HT-29 (cell line): ENCODE measurements around the gene KCNQ2. TPM values are rescaled to one million over a fixed set of nuclear protein-coding genes. Genes with fewer than 3 reads are reported as not detected.

Source experiments
- DNase-seq: peaks from one replicate; pipeline ENCODE4 v3.0.0-alpha.2; 2015; ENCODE audit warnings: low spot score
- total RNA-seq: library from RNA; depleted of rRNA; stranded (reverse); fragments of >200 nt; shearing (Covaris generic); gene quantifications from 2 replicates; pipeline ENCODE4 v1.2.3, GENCODE V29; 2014

Gene KCNQ2
- total RNA-seq, 1 experiment from 2014 or later = 0.08 TPM

DNA sequence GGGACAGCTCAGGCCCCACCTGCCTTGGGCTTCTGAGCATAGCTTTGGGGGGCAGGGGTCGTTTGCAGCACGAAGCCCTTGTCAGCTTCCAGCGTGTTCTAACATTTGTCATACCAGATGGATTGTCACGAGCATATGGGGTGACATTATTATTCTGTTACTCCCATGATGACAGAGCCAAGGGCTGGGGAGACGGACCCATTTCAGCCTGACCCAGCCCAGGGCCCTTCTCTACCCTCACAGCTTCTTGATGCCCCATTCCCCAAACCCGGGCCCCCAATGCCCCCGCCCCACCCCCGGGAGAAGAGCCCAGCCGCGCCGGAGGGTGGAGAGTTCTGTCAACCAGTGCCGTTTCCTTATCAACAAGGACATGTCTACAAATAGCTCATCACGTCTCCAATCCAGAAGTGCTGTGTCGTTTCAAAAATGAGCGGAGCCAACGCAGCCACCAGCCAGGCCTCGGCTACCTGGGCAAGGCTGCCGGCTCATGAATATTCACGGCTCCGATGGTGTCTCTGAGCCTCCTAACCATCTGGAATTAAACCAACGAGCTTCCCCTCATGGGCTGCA, 101.8 kb downstream of the KCNQ2 start:
- no peak for DNase-seq

DNA sequence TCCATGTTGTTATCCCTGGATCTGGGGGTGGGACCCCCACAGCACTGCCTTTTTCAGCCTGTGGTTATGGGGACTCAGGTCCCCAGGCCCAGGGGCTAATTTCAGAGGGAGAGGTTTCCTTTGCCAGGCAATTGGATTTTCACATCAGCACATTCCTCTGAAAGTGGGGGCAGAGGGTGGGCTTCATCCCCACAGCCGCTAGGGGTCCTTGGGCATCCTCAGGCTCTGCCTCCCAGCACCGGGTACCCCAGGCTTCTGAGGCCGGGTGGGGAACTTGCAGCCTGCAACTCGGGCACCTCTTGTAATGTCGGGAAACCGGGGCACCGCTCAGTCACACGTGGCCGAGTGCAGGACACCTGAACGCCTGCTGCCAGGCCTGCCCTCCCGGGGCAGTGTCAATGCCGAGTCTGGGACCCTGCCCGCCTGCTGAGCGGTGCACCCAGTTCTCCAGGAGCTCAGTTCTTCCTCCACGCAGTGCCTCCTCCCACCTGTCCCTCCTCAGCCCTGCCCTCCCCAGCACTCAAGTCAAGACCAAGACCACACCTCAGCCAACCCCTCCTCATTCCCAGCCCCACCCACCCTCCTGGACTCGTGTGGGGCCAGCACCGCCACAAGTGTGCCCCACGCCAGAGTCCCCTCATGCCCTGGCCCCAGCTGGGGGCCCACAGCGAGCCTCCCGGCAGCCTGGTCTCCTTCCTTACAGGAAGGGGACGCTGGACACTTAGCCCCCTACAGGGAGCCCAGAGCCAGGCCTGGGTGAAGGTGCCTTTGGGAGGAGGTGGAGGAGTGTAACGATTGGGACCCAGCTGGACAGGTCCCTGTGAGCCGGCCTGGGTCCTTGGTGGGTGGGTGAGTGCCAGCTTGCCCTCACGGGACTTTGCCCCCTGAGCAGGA, 102.5 kb downstream of the KCNQ2 start:
- no peak for DNase-seq

DNA sequence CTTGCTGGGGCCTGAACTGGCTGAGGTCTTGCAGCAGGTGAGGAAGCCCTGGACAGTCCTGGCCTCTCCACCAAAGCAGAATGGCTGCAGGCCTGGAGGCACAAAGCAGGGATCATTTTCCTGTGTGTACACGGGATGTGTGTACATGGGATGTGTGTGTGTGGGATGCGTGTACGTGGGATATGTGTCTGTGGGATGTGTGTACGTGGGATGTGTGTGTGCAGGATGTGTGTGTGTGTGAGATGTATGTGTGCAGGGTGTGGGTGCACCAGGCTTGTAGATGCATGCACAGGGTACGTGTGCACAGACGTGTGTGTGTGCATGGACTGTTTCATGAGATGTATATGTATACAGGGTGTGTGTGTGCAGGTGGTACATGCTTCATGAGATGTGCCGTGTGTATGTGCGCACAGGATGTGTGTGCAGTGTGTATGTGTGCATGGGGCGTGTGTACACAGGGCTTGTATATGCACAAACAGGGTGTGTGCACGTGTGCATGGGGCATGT, 103.4 kb downstream of the KCNQ2 start:
- DNase-seq = no peak

DNA sequence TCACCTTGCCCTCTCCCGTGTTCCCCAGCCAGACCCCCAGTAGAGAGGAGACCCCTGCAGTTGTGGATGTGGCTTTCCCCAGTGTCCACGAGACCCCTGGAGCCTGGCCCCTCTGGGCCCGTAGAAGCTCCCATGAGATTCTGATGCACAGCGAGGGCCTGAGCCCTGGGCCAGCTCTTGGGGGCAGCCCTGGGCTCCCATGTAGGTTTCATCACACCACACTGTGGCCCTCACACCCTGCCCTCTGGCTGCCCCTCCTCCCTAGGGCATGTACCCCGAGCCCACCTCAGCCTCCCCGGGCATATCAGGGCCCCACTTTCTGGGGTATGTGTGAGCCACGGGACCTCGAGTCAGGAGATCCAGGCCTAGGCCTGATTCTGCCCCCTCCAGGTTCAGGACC, 104.3 kb downstream of the KCNQ2 start:
- DNase-seq = no peak

DNA sequence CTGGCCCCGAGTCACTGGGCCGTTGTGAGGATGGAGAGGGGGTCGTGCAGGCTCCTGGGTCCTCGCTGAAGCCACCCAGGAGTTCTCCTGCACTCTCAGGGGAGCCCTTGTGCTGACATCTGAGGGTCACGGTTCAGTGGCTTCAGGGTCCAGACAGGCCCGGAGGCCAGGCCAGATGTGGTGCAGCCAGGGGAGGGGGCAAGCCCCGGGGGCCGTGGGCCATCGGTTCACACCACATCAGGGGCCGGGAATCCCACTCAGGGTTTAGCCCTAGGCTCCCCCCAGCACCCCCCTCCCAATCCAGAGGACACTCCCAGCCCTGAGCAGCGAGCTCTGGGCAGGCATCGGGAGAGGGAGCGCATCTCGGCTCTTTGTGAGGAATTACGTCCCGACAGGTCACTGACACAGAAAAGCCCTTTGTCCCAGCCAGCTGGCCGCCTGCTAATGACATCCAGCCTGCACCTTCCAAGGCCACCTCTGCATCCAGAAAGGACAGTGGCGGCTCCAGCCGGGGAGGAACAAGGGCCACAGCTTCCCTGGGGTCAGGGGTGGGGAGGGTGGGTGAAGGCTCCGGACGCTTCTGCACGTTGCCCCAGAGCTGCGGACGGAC, 104.9 kb downstream of the KCNQ2 start:
- no peak for DNase-seq

DNA sequence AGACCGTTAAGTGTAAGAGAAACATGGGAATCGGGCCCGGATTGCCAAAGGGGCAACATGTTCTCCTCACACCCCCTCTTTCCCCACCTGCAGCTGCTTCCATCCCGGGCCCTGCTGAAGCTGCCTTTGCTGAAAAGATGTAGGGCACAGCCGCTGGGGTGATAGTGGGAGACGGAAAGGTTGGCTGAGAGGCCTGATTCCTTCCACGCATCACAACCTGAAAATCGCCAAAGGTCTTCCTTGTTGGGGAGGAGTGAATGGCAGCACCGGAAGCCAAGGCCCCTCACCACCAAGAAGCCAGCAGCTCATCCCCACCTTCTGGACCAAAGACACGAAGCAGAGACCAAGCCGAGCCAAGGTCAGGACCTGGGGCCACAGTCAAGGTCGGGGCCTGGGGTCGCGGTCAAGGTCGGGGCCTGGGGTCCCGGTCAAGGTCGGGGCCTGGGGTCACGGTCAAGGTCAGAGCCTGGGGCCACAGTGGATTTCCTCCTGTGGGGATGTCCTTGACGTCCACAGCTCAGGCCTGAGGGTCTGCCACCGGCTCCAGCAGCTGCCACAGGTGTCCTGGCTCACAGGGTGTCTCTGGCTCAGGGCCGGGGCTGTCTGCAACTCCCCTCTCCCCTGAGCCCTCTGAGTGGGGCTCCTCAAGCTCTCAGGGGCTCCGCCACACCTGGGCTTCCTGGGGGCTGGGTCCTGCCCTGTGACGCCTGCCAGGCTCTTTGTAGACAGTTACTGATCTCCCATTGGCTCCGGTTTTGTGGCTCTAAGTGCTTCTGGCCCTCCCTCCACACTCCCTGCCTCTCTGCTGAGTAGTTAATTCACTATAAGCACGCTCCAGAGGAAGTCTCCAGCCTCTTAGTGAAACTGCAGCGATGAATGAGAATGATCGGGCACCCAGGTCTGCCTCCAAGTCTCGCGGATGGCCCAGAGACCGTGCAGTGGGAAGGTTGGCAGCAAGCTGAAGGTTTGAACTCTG, 105.8 kb downstream of the KCNQ2 start:
- DNase-seq = no peak

DNA sequence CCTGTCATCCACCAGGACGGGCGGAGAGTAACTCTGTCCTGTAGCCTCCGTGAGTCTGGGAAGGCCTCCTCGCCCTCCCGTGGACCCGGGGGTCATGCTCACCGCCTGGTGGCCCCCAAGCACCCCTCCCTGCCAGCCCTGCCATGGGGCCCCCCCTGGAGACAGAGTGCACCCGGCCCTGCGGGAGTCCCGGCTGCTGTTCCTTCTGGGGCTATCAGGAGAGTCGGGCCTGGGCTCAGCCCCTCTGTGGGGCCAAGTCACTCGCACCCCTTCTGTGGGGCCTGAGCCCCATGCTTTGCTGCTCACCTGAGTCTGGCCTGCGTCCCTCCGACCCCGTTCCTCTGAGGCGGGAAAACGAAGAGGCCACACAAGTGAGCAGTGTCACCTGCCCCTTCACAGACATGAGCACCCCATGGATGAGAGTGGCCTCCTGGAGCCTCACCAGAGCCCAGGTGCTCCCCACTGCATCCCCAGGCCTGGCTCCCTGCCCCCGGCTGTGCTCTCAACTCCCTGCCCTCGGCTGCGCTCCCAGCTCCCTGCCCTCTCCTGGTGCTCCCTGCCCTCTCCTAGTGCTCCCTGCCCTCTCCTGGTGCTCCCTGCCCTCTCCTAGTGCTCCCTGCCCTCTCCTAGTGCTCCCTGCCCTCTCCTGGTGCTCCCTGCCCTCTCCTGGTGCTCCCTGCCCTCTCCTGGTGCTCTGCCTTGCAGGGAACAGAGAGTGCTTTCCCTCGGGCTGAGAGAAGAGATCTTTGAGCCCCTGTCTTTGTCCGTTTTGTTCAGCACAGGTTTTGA, 106.7 kb downstream of the KCNQ2 start:
- no peak for DNase-seq

DNA sequence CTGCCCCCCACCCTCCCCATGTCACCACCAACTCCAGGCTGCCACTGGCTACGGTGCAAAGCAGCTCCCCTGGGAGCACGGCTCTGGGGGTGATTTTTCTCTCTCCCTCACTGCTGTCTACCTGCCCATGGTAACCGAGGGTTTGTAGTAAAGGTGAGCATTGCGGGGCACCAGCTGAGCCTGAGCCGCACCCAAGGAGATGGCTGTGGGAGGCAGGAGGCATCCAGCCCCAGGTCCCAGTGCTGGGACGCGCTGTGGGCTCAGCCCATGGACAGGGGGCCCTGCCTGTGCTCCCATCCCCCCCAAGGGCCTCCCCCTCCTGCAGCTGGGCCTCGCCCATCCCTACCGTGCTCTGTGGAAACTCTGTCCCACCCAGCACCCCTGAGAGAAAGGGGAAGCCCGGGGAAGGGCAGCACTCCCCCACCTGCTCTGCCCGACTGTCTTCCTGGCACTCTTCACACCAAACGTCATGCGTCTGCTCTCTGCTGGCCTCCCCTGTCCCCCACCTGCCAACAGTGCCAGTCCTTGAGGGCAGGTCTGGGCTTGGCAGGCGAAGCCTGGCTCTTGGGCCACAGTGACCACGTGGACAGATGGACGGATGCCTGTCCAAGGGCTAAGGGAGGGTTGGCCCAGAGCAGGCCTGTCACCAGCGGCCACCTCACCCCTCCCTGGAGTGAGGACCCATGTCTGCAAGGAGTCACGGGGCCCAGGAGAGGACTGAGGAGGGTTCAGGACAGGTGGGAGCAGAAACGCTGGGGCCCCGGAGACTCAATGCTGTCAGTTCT, 107.5 kb downstream of the KCNQ2 start:
- no peak for DNase-seq

DNA sequence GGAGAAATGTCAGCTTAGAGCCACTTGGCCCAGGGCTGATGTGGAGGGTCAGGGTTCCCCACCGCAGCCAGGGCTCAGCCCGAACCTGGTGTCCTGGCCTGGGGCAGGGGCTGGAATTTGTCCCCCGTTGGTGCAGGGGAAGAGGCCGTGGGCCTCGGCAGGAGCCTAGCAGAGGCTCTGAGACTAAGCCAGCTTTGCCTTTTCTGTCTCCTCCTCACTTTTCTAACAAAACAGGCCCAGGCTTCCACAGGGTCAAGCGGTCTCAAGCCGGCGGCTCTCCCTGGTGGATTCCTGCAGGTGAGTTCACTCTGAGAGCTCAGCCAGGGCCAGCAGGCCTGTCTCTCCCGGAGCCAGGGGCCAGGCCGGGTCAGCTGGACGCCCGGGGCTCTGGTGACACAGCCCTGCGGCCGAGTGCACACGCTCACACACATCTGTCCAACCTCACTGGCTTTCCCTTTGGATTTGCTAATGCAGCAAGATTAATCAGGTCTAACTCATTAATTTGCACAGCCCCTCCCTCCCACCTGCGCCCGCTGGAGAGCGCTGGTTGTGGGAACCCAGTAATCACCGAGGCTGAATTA, 108.4 kb downstream of the KCNQ2 start:
- no peak for DNase-seq

DNA sequence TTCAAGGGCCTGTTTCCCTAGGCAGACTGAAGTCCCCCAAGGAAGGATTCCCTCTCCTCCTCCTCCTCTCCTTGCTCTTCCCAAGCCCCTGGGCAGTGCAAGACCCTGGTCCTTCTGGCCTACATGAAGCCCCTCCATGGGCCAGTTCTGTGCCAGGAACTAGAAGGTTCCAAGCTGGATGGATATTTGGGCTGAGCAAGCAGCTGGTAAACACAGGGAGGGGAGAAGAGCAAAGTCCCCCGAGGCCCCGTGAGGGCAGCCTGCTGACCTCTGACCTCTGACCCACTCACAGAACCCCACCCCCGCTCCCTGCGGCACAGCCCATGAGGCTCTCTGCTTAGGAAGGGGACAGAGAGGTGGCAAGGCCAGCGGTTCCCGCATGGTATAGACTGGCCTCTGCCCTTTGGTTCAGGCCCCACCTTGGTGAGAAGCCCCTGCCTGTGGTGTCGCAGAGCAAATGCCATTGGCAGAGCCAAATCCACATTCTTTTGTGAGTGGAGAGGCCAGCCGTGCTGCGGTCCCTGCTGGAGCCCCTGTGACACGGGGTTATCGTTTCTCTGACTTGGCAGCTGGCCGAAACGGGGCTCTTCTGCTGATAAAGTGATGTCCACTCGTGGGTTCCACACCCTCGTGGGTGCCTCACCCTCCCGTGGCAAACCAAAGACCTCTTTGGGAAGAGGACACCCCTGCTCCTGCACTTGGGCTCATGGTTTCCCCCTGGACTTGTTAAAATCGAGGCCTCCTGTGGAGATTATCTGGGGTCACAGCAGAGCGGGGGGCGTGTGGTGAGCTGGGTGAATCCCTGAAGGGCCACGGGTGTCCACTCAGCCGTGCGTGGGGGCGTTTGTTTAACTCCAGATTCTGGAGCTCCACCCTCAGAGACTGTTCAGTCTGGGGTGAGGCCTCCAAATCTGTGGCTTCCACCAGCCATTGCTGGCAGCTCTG, 109.2 kb downstream of the KCNQ2 start:
- DNase-seq = no peak

DNA sequence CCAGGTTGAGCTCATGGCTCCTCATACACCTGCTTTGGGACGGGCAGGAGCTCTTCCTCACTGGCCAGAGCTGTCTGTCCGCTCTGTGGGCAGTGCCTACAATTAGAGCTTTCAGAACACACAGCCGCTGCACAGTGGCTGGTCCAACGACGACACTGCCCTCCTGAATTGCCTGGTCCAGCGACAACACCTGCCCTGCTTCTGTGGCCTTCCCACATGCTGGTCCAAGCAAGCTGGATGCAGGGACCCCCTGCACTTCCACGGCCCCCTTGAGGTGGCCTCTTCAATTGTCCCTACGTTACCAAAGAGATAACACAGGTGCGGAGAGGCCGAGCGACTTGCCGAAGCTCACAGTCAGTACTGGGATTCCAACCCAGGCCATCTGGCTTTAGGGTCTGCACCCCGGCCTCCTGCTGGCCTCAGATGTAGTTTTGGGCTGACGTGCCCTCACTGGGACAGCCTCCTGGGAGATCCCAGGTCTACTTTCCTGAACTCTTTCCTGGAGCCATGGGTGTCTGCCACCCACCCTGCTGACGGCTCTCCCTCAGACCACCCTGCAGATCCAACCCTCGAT, 109.9 kb downstream of the KCNQ2 start:
- DNase-seq = no peak

DNA sequence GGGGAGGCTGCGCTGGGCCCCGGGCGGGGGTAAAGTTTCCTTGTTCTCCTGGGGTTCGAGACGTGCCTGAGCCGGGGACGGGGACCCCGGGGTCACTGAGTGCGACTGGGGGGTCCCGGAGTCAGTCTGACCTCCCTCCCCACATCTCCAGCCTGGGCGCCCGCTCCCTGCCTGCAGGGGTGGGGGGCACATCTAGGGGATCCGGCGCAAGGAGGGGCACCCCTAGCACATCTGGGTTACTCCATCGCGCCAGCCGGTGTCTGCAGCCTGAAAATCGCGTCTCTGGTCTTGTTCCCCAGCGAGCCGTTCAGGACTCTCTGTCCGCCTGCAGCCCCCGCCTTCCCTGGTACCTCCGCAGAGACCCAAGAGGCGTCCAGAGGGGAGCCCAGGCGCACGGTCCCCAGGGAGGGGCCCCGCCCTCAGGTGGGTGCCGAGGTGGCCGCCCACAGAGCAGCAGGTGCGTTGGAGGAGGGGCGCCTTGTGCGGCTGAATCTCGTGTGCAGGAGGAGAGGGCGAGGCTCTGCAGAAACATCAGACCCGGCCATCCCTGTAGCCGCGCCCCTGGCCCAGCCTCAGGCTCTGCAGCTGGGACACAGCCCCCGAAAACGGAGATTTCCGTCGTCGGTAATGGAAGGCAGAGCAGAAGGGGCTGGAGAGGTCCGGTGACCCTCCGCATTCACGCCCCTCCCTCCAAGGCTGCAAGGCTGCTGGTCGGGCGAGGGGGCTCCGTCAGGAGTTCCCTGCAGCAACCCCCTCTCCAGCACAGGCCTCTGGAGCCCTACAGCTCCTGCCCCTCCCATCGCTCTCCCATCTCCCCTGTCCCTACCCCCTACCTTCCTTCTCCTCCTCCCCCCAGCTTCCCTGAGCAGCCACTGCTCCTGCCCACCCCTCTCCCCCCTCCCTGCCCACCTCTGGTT, 110.7 kb downstream of the KCNQ2 start:
- no peak for DNase-seq

DNA sequence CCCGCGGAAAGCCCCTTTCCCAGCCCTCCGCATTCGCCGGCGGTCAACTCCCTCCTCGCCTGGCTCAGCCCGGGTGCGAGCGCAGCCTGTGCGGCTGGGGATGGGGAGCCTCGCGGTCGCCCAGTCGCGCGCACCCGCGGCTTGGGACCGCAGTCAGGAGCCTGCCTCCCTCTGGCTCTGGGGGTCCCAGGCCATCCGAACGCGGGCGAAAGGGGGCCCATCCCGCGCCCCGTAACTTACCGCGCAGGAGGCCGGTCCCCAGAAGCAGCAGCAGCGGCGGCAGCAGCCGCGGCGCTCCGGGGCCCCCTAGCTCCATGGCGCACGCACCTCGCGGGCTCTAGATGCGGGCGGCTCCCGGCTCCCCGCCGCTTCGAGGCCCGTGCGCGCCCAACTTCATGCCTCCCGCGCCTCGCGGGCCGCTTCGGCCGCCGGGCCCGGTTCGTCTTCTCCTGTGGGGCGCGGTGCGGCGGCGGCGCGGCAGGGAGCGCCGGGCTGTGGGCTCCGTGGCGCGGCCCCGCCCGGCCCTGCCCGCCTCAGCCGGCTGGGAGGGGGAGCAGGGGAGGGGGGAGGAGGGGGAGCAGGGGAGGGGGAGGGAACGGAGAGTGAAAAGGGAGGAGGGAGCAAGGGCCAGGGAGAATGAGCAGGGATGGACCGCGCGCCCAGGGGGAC, 111.5 kb downstream of the KCNQ2 start, which contains the start of gene CHRNA4:
Gene CHRNA4 (minus strand): TSS at position 500 of the 669 bp plus-strand sequence. CDS start 184 bp downstream, at position 316.
- DNase-seq = no peak

DNA sequence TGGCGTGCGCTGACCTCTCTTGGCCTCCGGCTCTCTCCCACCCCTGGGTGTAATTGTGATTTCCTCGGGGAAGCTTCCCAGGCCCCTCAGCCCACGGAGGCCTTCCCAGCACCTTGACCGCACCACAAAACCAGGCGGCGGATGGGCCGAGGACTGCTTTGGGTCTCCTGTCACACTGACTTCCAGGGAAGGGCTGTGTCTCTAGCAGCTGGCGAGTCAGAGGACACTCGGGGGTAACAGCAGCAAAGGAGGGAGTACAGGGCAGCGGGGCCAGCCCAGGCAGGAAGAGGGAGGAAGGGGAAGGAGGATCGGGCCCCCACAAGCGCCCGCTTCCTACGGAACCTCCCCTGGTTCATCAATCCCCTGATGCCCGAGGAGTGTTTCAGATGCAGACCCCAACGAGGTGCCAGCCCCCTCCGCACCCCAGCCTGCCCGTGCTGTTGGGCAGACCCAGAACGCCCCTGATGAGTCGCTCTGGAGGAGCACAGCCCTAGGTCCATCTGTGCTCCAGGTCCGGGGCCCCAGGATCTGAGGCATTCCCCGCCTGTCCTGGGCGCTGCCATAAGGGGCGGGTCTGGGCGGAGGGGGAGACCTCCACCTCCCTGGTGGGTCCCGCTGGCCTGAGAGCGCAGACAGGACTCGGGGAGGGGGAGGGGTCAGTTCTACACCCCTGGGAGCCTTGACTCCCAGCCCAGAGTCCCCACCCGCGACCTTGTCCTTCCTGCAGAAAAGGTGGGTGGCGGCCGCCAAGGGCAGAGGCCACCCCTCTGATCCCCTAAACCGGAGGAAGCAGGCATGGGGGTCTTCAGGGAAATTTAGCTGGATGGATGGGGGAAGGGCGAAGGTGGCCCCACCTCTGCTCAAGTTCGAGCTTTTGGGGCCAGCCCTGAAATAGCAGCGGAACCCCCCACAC, 112.3 kb downstream of the KCNQ2 start:
- DNase-seq = no peak
